ENCODE data around the gene HRH3. TPM values are rescaled to one million over a fixed set of nuclear protein-coding genes. Genes with fewer than 3 reads are reported as not detected.

HRH3 gene
- total RNA-seq, 1 experiment from 2014 or later = 1.8 TPM

DNA sequence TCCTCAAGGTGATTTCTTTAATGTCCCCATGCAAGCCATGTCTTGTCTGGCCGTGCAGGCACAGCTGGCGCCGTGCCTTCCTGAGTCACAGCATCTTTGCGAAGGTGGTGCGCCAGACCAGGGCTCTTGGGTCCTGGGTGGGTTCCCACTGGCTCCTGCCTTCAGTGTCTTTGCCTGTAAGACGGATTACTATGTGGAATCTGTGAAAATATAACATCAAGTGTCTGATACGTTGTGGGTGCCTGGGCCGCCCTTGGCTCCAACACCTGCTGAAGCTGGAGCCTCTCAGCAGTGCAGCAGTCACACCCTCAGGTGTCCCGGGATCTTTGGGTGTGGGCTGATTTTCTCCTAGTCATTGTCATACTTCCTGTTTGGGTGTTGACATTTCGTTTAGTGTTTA lies 21.4 kb upstream of the HRH3 start:
- Mint-ChIP-seq H3K4me3 (no peak overlapping the region), H3K27ac (peak overlapping the region in 1 of 3 experiments; percentile 64; a peak in 2 of 7 replicates), H3K9me3 (no peaks in the 10 kb centered on the region; a peak in 1 of 5 replicates), H3K4me1 (peaks cover 24 to 35% of the 10 kb centered on the region in 2 experiments), H3K27me3 (ENCODE audit: low read depth) (no peaks in the 10 kb centered on the region), H3K36me3 (ENCODE audit: insufficient read depth in 1 of 3, low read depth in 3 of 3) (peaks cover 0 to 20% (median 15%) of the 10 kb centered on the region in 3 experiments; a peak in 6 of 7 replicates)
- Histone ChIP-seq H3K4me2 (ENCODE audit: insufficient read depth, insufficient read length, low read length) (no peak overlapping the region), H2BK120ac (ENCODE audit: low read depth, low read length, poor library complexity, severe bottlenecking) (no peak overlapping the region), H2BK20ac (ENCODE audit: low read depth, low read length, poor library complexity, severe bottlenecking) (no peak overlapping the region), H4K20me1 (ENCODE audit: control insufficient read depth, insufficient read depth, insufficient read length) (no peaks in the 10 kb centered on the region), H3T11ph (ENCODE audit: low read length) (no peak overlapping the region), H4K5ac (ENCODE audit: insufficient read length, low read depth, low read length) (no peak overlapping the region), H2BK15ac (ENCODE audit: low read depth, low read length) (no peak overlapping the region), H3K23ac (ENCODE audit: insufficient read length, low read depth, low read length) (no peak overlapping the region), H2BK12ac (ENCODE audit: insufficient read length, low read depth, low read length) (no peak overlapping the region), H4K8ac (replicated peaks; ENCODE audit: insufficient read length, low read depth, low read length) (no peak overlapping the region), H4K91ac (ENCODE audit: insufficient read length, low read depth, low read length) (no peak overlapping the region), H3K23me2 (ENCODE audit: insufficient read length, low read depth, low read length, poor library complexity, severe bottlenecking) (peaks cover 7% of the 10 kb centered on the region), H3K4me1 (ENCODE audit: insufficient read depth, low read length) (no peaks in the 10 kb centered on the region), H3K18ac (ENCODE audit: insufficient read length, low read depth, low read length) (no peak overlapping the region), H3K56ac (ENCODE audit: insufficient read length, low read depth, low read length) (no peak overlapping the region), H3K9ac (ENCODE audit: extremely low read depth, insufficient read length, low read length) (no peak overlapping the region), H3K27me3 (ENCODE audit: insufficient read depth, low read length) (no peaks in the 10 kb centered on the region), H3K4ac (ENCODE audit: low read depth, low read length) (no peak overlapping the region), H3K27ac (ENCODE audit: insufficient read length, low read depth, low read length) (no peak overlapping the region), H2BK5ac (ENCODE audit: insufficient read length, low read length) (no peak overlapping the region), H3K9me3 (ENCODE audit: control insufficient read depth, low read depth, low read length) (no peaks in the 10 kb centered on the region), H2AFZ (ENCODE audit: low read length) (no peak overlapping the region), H3K79me2 (ENCODE audit: insufficient read depth, low read length) (peaks cover 13% of the 10 kb centered on the region; the same call in 1 of the 2 replicates), H2AK5ac (ENCODE audit: insufficient read length, low read length) (no peak overlapping the region), H3K14ac (ENCODE audit: insufficient read depth, low read length) (no peak overlapping the region), H3K79me1 (ENCODE audit: insufficient read depth, low read depth, low read length, poor library complexity, severe bottlenecking) (peaks cover 2% of the 10 kb centered on the region)
- DNase-seq = no peak
- no CpG with 5 or more reads among the region's 10 CpGs for WGBS (ENCODE audit: extremely low coverage, insufficient read length, low lambda C conversion rate)
- TF ChIP-seq, protein P1, sequence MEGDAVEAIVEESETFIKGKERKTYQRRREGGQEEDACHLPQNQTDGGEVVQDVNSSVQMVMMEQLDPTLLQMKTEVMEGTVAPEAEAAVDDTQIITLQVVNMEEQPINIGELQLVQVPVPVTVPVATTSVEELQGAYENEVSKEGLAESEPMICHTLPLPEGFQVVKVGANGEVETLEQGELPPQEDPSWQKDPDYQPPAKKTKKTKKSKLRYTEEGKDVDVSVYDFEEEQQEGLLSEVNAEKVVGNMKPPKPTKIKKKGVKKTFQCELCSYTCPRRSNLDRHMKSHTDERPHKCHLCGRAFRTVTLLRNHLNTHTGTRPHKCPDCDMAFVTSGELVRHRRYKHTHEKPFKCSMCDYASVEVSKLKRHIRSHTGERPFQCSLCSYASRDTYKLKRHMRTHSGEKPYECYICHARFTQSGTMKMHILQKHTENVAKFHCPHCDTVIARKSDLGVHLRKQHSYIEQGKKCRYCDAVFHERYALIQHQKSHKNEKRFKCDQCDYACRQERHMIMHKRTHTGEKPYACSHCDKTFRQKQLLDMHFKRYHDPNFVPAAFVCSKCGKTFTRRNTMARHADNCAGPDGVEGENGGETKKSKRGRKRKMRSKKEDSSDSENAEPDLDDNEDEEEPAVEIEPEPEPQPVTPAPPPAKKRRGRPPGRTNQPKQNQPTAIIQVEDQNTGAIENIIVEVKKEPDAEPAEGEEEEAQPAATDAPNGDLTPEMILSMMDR (conservative IDR thresholded peaks at IDR 0.05) = no peak
